Mesenchymal stem cell (in vitro differentiated cells and primary cell): Measurements from ENCODE around the gene LRRC75A.
"Not testable (repeated sequence)": the region's sequence is repeated elsewhere in the genome, so short reads cannot be mapped to it uniquely, and the experiment has no call there.

Experiments
- DNase-seq: peaks from one replicate; pipeline ENCODE4 v3.0.0-alpha.2; 2013
- H2AFZ ChIP-seq: one replicate; pipeline ENCODE4 v1.6.1; 2013; ENCODE audit warnings: low read depth, mild to moderate bottlenecking, control low read depth, inconsistent platforms, low read length, moderate library complexity
- H2AK5ac ChIP-seq: 2 replicates; pipeline ENCODE4 v1.6.1; 2013; ENCODE audit warnings: low read length, moderate library complexity, mild to moderate bottlenecking, inconsistent platforms; ENCODE audit not compliant: severe bottlenecking
- H2BK120ac ChIP-seq: one replicate; pipeline ENCODE4 v1.6.1; 2013; ENCODE audit warnings: low read depth, mild to moderate bottlenecking, inconsistent platforms, low read length, moderate library complexity
- H2BK12ac ChIP-seq, 2 experiments: one replicate each; pipeline ENCODE4 v1.6.1; 2013; ENCODE audit warnings: inconsistent platforms in 2 of 2, low read length in 2 of 2, mild to moderate bottlenecking in 2 of 2, moderate library complexity in 2 of 2, control low read depth in 1 of 2
- H2BK15ac ChIP-seq: one replicate; pipeline ENCODE4 v1.6.1; 2013; ENCODE audit warnings: mild to moderate bottlenecking, low read depth, inconsistent platforms; ENCODE audit not compliant: poor library complexity, severe bottlenecking
- H2BK5ac ChIP-seq: 2 replicates; pipeline ENCODE4 v1.6.1; 2013; ENCODE audit warnings: low read depth, mild to moderate bottlenecking, low read length, control low read depth, inconsistent platforms; ENCODE audit not compliant: poor library complexity, severe bottlenecking
- H3K14ac ChIP-seq, 2 experiments: one replicate each; pipeline ENCODE4 v1.6.1; 2013; ENCODE audit warnings: inconsistent platforms in 2 of 2, low read length in 2 of 2, control low read depth in 1 of 2, mild to moderate bottlenecking in 1 of 2, moderate library complexity in 1 of 2
- H3K18ac ChIP-seq, 2 experiments: one replicate each; pipeline ENCODE4 v1.6.1; 2013; ENCODE audit warnings: inconsistent platforms in 2 of 2, low read length in 2 of 2, control low read depth in 1 of 2, low read depth in 1 of 2, mild to moderate bottlenecking in 1 of 2
- H3K23ac ChIP-seq, 2 experiments: one replicate each; pipeline ENCODE4 v1.6.1; 2013; ENCODE audit warnings: inconsistent platforms in 2 of 2, low read length in 2 of 2, mild to moderate bottlenecking in 2 of 2, moderate library complexity in 2 of 2, control low read depth in 1 of 2
- H3K27ac ChIP-seq: 2 replicates; pipeline ENCODE4 v1.5.1; 2013; ENCODE audit warnings: mild to moderate bottlenecking, moderate library complexity, low read length, control low read depth, inconsistent platforms; ENCODE audit not compliant: poor library complexity, severe bottlenecking
- H3K27me3 ChIP-seq, 2 experiments: 2 replicates each; pipeline versions ENCODE4 v1.6.1 to v1.7.0; 2013; ENCODE audit warnings: low read length in 2 of 2, mild to moderate bottlenecking in 2 of 2, moderate library complexity in 2 of 2, control low read depth in 1 of 2, inconsistent platforms in 1 of 2; ENCODE audit not compliant: control insufficient read depth in 1 of 2, insufficient read depth in 1 of 2
- H3K36me3 ChIP-seq, 2 experiments: 2 replicates each; pipeline versions ENCODE4 v1.6.1 to v1.7.0; 2013; ENCODE audit warnings: low read length in 2 of 2, control low read depth in 1 of 2, inconsistent platforms in 1 of 2, low read depth in 1 of 2, mild to moderate bottlenecking in 1 of 2; ENCODE audit not compliant: insufficient read depth in 2 of 2, control insufficient read depth in 1 of 2
- H3K4ac ChIP-seq, 2 experiments: one replicate each; pipeline ENCODE4 v1.6.1; 2013; ENCODE audit warnings: inconsistent platforms in 2 of 2, low read length in 2 of 2, mild to moderate bottlenecking in 2 of 2, moderate library complexity in 2 of 2, control low read depth in 1 of 2, low read depth in 1 of 2
- H3K4me1 ChIP-seq: 2 replicates; pipeline ENCODE4 v1.6.1; 2013; ENCODE audit warnings: low read depth, low read length, control low read depth; ENCODE audit not compliant: control insufficient read depth, insufficient read depth
- H3K4me2 ChIP-seq: 2 replicates; pipeline ENCODE4 v1.6.1; 2013; ENCODE audit warnings: low read length, mild to moderate bottlenecking, inconsistent platforms; ENCODE audit not compliant: poor library complexity, severe bottlenecking
- H3K4me3 ChIP-seq, 2 experiments: 2 replicates each; pipeline versions ENCODE4 v1.5.1 to v1.7.0; 2013; ENCODE audit warnings: low read length in 2 of 2, mild to moderate bottlenecking in 2 of 2, control low read depth in 1 of 2, low read depth in 1 of 2; ENCODE audit not compliant: insufficient read depth in 1 of 2
- H3K79me1 ChIP-seq: replicated peaks from 2 replicates; pipeline ENCODE4 v1.6.1; 2013; ENCODE audit warnings: mild to moderate bottlenecking, control low read depth, low read length, inconsistent platforms; ENCODE audit not compliant: poor library complexity, severe bottlenecking
- H3K9ac ChIP-seq: 2 replicates; pipeline ENCODE4 v1.7.0; 2013; ENCODE audit warnings: mild to moderate bottlenecking, low read length, moderate library complexity
- H3K9me3 ChIP-seq: 2 replicates; pipeline ENCODE4 v1.7.0; 2013; ENCODE audit warnings: mild to moderate bottlenecking, low read length; ENCODE audit not compliant: control insufficient read depth
- H4K8ac ChIP-seq: one replicate; pipeline ENCODE4 v1.6.1; 2013; ENCODE audit warnings: inconsistent platforms, mild to moderate bottlenecking, low read length, moderate library complexity
- H4K91ac ChIP-seq: one replicate; pipeline ENCODE4 v1.6.1; 2013; ENCODE audit warnings: mild to moderate bottlenecking, low read length, inconsistent platforms
- WGBS: methylation state at CpG from one replicate; pipeline ENCODE4 v1.1.7; 2013; ENCODE audit warnings: mixed read lengths; 5-methylcytosine and 5-hydroxymethylcytosine counted together

The LRRC75A gene

GRCh38 chr17:16442594-16443510, 49.1 kb downstream of the LRRC75A start:
- Histone ChIP-seq H2AK5ac (no peak overlapping the region), H3K4me2 (no peak overlapping the region), H2BK12ac (no peak overlapping the region), H2BK5ac (no peak overlapping the region), H3K27ac (no peak overlapping the region), H3K4me1 (peaks cover 30% of the 10 kb centered on the region), H4K91ac (no peak overlapping the region), H3K36me3 (peaks cover 51 to 70% of the 10 kb centered on the region in 2 experiments), H3K9ac (peak overlapping the region; percentile 94), H2BK15ac (no peak overlapping the region), H3K27me3 (no peaks in the 10 kb centered on the region), H3K9me3 (no peaks in the 10 kb centered on the region), H3K23ac (no peak overlapping the region), H3K4ac (no peak overlapping the region), H2AFZ (no peak overlapping the region), H4K8ac (peak overlapping the region; percentile 52), H2BK120ac (no peak overlapping the region), H3K4me3 (no peak overlapping the region), H3K14ac (no peak overlapping the region), H3K18ac (peak overlapping the region in 1 of 2 experiments; percentile 28), H3K79me1 (peaks cover 7% of the 10 kb centered on the region)
- peak; percentile 43 for DNase-seq
- WGBS = 79% methylated on average over 7 of the region's 7 CpGs

- Histone ChIP-seq H2AK5ac (no peak overlapping the region), H3K4me2 (no peak overlapping the region), H3K27me3 (no peaks in the 10 kb centered on the region), H3K14ac (no peak overlapping the region), H2AFZ (no peak overlapping the region), H2BK5ac (no peak overlapping the region), H3K4me1 (peaks cover 28% of the 10 kb centered on the region), H3K9ac (peak overlapping the region; percentile 94), H3K79me1 (peaks cover 7% of the 10 kb centered on the region), H3K4me3 (peak overlapping the region in 1 of 2 experiments; percentile 94), H3K9me3 (no peaks in the 10 kb centered on the region), H4K91ac (no peak overlapping the region), H3K4ac (no peak overlapping the region), H3K23ac (no peak overlapping the region), H3K36me3 (peaks cover 44 to 68% of the 10 kb centered on the region in 2 experiments), H4K8ac (no peak overlapping the region), H3K27ac (no peak overlapping the region), H2BK12ac (no peak overlapping the region), H3K18ac (no peak overlapping the region), H2BK120ac (no peak overlapping the region), H2BK15ac (no peak overlapping the region)
- WGBS = 79% methylated on average over 1 of the region's 1 CpG
- peak; percentile 55 for DNase-seq
These were observed 49.9 kb downstream of the LRRC75A start for GRCh38 chr17:16442141-16442540.

- Histone ChIP-seq H4K8ac (no peak overlapping the region), H2AFZ (no peak overlapping the region), H3K4me1 (peaks cover 28% of the 10 kb centered on the region), H2BK15ac (no peak overlapping the region), H2AK5ac (no peak overlapping the region), H3K14ac (no peak overlapping the region), H2BK120ac (no peak overlapping the region), H3K27me3 (no peaks in the 10 kb centered on the region), H3K79me1 (peaks cover 7% of the 10 kb centered on the region), H2BK5ac (no peak overlapping the region), H3K18ac (no peak overlapping the region), H3K9me3 (no peaks in the 10 kb centered on the region), H3K27ac (no peak overlapping the region), H3K4me3 (peak overlapping the region in 1 of 2 experiments; percentile 94), H3K4ac (no peak overlapping the region), H3K36me3 (peaks cover 37 to 64% of the 10 kb centered on the region in 2 experiments), H3K4me2 (peak overlapping the region; percentile 28), H3K9ac (peak overlapping the region; percentile 94), H2BK12ac (no peak overlapping the region), H4K91ac (no peak overlapping the region), H3K23ac (no peak overlapping the region)
- 85% methylated on average over 2 of the region's 3 CpGs for WGBS
- no peak for DNase-seq
These were observed 50.9 kb downstream of the LRRC75A start for GRCh38 chr17:16440901-16441629.

DNA sequence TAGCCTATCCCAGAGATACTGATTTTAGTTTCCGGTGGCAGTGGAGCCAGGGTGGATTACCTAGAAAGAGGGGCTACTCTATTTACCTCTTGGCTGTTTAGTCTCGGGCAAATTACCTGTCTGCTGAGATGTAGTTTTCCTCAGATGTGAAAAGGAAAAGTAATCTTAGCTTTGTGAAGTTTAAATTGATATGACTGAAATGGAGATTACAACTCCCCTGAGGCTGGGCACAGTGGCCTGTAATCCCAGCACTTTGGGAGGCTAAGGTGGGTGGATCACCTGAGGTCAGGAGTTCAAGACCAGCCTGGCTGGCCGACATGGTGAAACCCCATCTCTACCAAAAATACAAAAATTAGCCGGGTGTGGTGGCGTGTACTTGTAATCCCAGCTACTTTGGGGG, 51.6 kb downstream of the LRRC75A start:
- Histone ChIP-seq H3K36me3 (peaks cover 34 to 58% of the 10 kb centered on the region in 2 experiments), H3K9ac (peak overlapping the region; percentile 94), H3K23ac (peak overlapping the region in 1 of 2 experiments; percentile 42), H3K4me2 (peak overlapping the region; percentile 74), H3K4me3 (peak overlapping the region; percentile 23 to 94), H3K4me1 (peaks cover 25% of the 10 kb centered on the region)
- H3K27ac ChIP-seq, DNase-seq, H3K14ac ChIP-seq, H2BK120ac ChIP-seq, H2BK5ac ChIP-seq, H2AFZ ChIP-seq, H3K27me3 ChIP-seq, H2BK12ac ChIP-seq, H3K79me1 ChIP-seq, H4K91ac ChIP-seq, H4K8ac ChIP-seq, H3K9me3 ChIP-seq, H2BK15ac ChIP-seq, H2AK5ac ChIP-seq, H3K18ac ChIP-seq, H3K4ac ChIP-seq: not testable (repeated sequence)
- WGBS = 93% methylated on average over 4 of the region's 5 CpGs
